ENCODE results near the gene PIAS4. TPM values are rescaled to one million over a fixed set of nuclear protein-coding genes. Genes with fewer than 3 reads are reported as not detected.
"Not testable (repeated sequence)": the region's sequence is repeated elsewhere in the genome, so short reads cannot be mapped to it uniquely, and the experiment has no call there.

PIAS4 gene
- polyA plus RNA-seq, 1 donor (not counting 4 experiments of a cell fraction or from before 2014, with no cell fraction given): 7.5 TPM

GRCh38 chr19:4005436-4005835, 2.1 kb upstream of the PIAS4 start:
- H3K27ac ChIP-seq (ENCODE audit: control insufficient read depth, insufficient read depth, low read length); FAIRE-seq; H3K9me1 ChIP-seq (ENCODE audit: control insufficient read depth, extremely low read depth, insufficient read depth, low read length); H3K9me3 ChIP-seq (ENCODE audit: control insufficient read depth, low read depth, low read length); H4K20me1 ChIP-seq (ENCODE audit: control insufficient read depth, extremely low read depth, insufficient read depth, low read length); H3K27me3 ChIP-seq (ENCODE audit: control insufficient read depth, extremely low read depth, insufficient read depth, low read length); H3K4me3 ChIP-seq (ENCODE audit: control insufficient read depth in 2 of 3, extremely low read depth in 1 of 3, insufficient read depth in 2 of 3, low read depth in 1 of 3, low read length in 3 of 3); H3K36me3 ChIP-seq (ENCODE audit: control insufficient read depth in 2 of 2, extremely low read depth in 1 of 2, insufficient read depth in 2 of 2, low read length in 2 of 2); H2AFZ ChIP-seq (ENCODE audit: control insufficient read depth, low read length); dilution Hi-C loops (cut with MboI; ENCODE audit: extremely low pct_ligation_motif_present, low sequenced_read_pairs); DNase-seq (ENCODE audit: low read depth, low spot score); H3K4me2 ChIP-seq (ENCODE audit: control insufficient read depth, extremely low read depth, insufficient read depth, low read depth, low read length); H3K9ac ChIP-seq (ENCODE audit: control insufficient read depth, extremely low read depth, insufficient read depth, low read length): not testable (repeated sequence)
- Histone ChIP-seq H3K4me1 (ENCODE audit: control insufficient read depth, extremely low read depth, insufficient read depth, low read length) (peaks cover 14% of the 10 kb centered on the region), H3K79me2 (ENCODE audit: control insufficient read depth, insufficient read depth, low read length) (peaks cover 26% of the 10 kb centered on the region)

- dilution Hi-C loops (cut with MboI; ENCODE audit: extremely low pct_ligation_motif_present, low sequenced_read_pairs): no loop called here
- no peak for TF ChIP-seq EZH2 (IDR thresholded peaks at IDR 0.05; ENCODE audit: low read length)
- Histone ChIP-seq H2AFZ (ENCODE audit: control insufficient read depth, low read length) (peak overlapping the region; percentile 22), H3K4me2 (ENCODE audit: control insufficient read depth, extremely low read depth, insufficient read depth, low read depth, low read length) (peak overlapping the region; percentile 96), H3K4me3 (ENCODE audit: control insufficient read depth in 2 of 3, extremely low read depth in 1 of 3, insufficient read depth in 2 of 3, low read depth in 1 of 3, low read length in 3 of 3) (peak overlapping the region; percentile 90 to 92 (median 92)), H3K36me3 (ENCODE audit: control insufficient read depth in 2 of 2, extremely low read depth in 1 of 2, insufficient read depth in 2 of 2, low read length in 2 of 2) (peaks cover 5 to 8% of the 10 kb centered on the region in 2 experiments), H3K27ac (ENCODE audit: control insufficient read depth, insufficient read depth, low read length) (peak overlapping the region; percentile 20), H3K4me1 (ENCODE audit: control insufficient read depth, extremely low read depth, insufficient read depth, low read length) (peaks cover 14% of the 10 kb centered on the region), H3K9me3 (ENCODE audit: control insufficient read depth, low read depth, low read length) (no peaks in the 10 kb centered on the region), H3K79me2 (ENCODE audit: control insufficient read depth, insufficient read depth, low read length) (peaks cover 40% of the 10 kb centered on the region), H4K20me1 (ENCODE audit: control insufficient read depth, extremely low read depth, insufficient read depth, low read length) (no peaks in the 10 kb centered on the region), H3K9me1 (ENCODE audit: control insufficient read depth, extremely low read depth, insufficient read depth, low read length) (no peaks in the 10 kb centered on the region), H3K27me3 (ENCODE audit: control insufficient read depth, extremely low read depth, insufficient read depth, low read length) (no peaks in the 10 kb centered on the region), H3K9ac (ENCODE audit: control insufficient read depth, extremely low read depth, insufficient read depth, low read length) (peak overlapping the region; percentile 79)
- FAIRE-seq (no peak), DNase-seq (ENCODE audit: low read depth, low spot score) (no peak)
These were observed 452 bp downstream of the PIAS4 start for GRCh38 chr19:4007836-4008539.

GRCh38 chr19:4009990-4010807, 2.7 kb downstream of the PIAS4 start:
- Histone ChIP-seq H3K27me3 (ENCODE audit: control insufficient read depth, extremely low read depth, insufficient read depth, low read length) (no peaks in the 10 kb centered on the region), H3K79me2 (ENCODE audit: control insufficient read depth, insufficient read depth, low read length) (peaks cover 47% of the 10 kb centered on the region), H3K4me2 (ENCODE audit: control insufficient read depth, extremely low read depth, insufficient read depth, low read depth, low read length) (peak overlapping the region; percentile 27), H3K9me3 (ENCODE audit: control insufficient read depth, low read depth, low read length) (no peaks in the 10 kb centered on the region), H2AFZ (ENCODE audit: control insufficient read depth, low read length) (no peak overlapping the region), H3K27ac (ENCODE audit: control insufficient read depth, insufficient read depth, low read length) (no peak overlapping the region), H3K4me1 (ENCODE audit: control insufficient read depth, extremely low read depth, insufficient read depth, low read length) (peaks cover 14% of the 10 kb centered on the region), H3K36me3 (ENCODE audit: control insufficient read depth in 2 of 2, extremely low read depth in 1 of 2, insufficient read depth in 2 of 2, low read length in 2 of 2) (peaks cover 19 to 21% of the 10 kb centered on the region in 2 experiments), H3K9ac (ENCODE audit: control insufficient read depth, extremely low read depth, insufficient read depth, low read length) (no peak overlapping the region), H4K20me1 (ENCODE audit: control insufficient read depth, extremely low read depth, insufficient read depth, low read length) (no peaks in the 10 kb centered on the region), H3K4me3 (ENCODE audit: control insufficient read depth in 2 of 3, extremely low read depth in 1 of 3, insufficient read depth in 2 of 3, low read depth in 1 of 3, low read length in 3 of 3) (no peak overlapping the region), H3K9me1 (ENCODE audit: control insufficient read depth, extremely low read depth, insufficient read depth, low read length) (no peaks in the 10 kb centered on the region)
- no peak for DNase-seq (ENCODE audit: low read depth, low spot score)
- FAIRE-seq: no peak
- TF ChIP-seq CTCF (optimal IDR thresholded peaks at IDR 0.05 in 1 of 3, IDR thresholded peaks at IDR 0.05 in 1 of 3, conservative IDR thresholded peaks at IDR 0.05 in 1 of 3; ENCODE audit: extremely low read depth in 1 of 3, insufficient read depth in 2 of 3, low read length in 3 of 3): no peak
- no peak for TF ChIP-seq EZH2 (IDR thresholded peaks at IDR 0.05; ENCODE audit: low read length)
- dilution Hi-C loops (cut with MboI; ENCODE audit: extremely low pct_ligation_motif_present, low sequenced_read_pairs): no loop called here
